Epithelial cell of proximal tubule (primary cell): ENCODE measurements around the gene MIA2. TPM values are rescaled to one million over a fixed set of nuclear protein-coding genes. Genes with fewer than 3 reads are reported as not detected.
"Not testable (repeated sequence)": the region's sequence is repeated elsewhere in the genome, so short reads cannot be mapped to it uniquely, and the experiment has no call there.

Experiments
- DNase-seq: peaks from one replicate; pipeline ENCODE4 v3.0.0-alpha.2; 2011; ENCODE audit warnings: low read depth
- H3K4me3 ChIP-seq: 2 replicates; pipeline ENCODE4 v1.5.1; 2011; ENCODE audit warnings: low read depth, mild to moderate bottlenecking, low read length
- CTCF ChIP-seq: conservative IDR thresholded peaks from 2 replicates; pipeline ENCODE4 v1.5.1; 2012; ENCODE audit warnings: low read depth, mild to moderate bottlenecking, low read length
- total RNA-seq: library from RNA; depleted of rRNA; stranded (reverse); fragments of >200 nt; gene quantifications from 2 replicates; pipeline ENCODE4 v1.2.3, GENCODE V29; 2015

The MIA2 gene
- total RNA-seq, 1 donor from 2014 or later = 10.4 TPM

GRCh38 chr14:39293629-39294028 lies 59.9 kb downstream of the MIA2 start:
- no peak overlapping the region for H3K4me3 ChIP-seq
- no peak for TF ChIP-seq CTCF
- DNase-seq = no peak

DNA sequence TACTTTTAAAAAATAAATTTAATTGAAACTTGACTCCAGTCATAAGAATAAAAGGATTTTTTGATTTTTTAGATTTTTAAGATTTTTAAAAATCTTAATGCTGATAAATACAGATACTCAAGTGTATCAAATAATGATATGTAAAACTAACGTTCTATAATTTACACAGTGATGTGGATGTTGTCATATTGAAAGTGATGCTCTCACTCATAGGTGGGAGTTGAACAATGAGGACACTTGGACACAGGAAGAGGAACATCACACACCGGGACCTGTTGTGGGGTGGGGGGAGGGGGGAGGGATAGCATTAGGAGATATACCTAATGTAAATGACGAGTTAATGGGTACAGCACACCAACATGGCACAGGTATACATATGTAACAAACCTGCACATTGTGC lies 66.7 kb downstream of the MIA2 start:
- not testable (repeated sequence) for DNase-seq, H3K4me3 ChIP-seq

- TF ChIP-seq CTCF = no peak
- no peak overlapping the region for H3K4me3 ChIP-seq
- no peak for DNase-seq
Measured at GRCh38 chr14:39302124-39302810, 68.6 kb downstream of the MIA2 start.

DNA sequence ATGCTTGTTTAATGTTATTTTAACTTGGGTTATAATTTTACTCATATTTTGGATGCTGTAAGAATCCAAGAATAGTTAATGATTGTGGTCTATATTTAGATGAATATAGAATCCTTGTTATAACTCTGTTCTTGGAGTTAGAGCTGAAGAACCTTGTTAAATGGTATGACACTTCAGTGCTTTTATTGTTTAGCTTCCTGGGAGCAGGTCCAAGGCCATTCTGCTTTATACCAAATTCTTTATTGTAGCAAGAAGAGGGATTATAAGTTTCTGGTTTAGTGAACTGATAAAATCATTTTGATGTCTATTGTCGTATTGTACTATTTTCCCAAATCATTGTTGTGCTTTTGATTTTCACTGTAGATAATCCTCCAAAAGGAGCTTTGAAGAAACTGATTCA lies 69.4 kb downstream of the MIA2 start:
- no peak for DNase-seq
- no peak for TF ChIP-seq CTCF

DNA sequence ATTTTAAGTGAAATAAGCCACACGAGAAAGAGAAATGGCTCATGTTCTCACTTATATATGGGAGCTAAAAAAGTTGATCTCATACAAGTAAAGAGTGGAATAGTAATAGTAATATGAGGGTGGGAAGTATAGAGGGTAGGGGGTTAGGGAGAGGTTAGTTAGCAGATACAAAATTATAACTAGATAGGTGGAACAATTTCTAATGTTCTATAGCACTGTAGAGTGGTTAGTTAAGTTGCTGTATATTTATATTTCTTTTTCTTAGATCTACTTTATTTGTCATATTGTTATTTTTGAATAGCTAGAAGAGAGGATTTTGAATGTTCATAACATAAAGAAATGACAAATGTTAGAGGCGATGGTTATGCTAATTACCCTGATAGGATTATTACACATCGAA lies 74.1 kb downstream of the MIA2 start:
- DNase-seq = no peak
- no peak overlapping the region for H3K4me3 ChIP-seq
- TF ChIP-seq CTCF = no peak

More for the DNA sequence above, 69.4 kb downstream of the MIA2 start:
- H3K4me3 ChIP-seq = no peak overlapping the region

DNA sequence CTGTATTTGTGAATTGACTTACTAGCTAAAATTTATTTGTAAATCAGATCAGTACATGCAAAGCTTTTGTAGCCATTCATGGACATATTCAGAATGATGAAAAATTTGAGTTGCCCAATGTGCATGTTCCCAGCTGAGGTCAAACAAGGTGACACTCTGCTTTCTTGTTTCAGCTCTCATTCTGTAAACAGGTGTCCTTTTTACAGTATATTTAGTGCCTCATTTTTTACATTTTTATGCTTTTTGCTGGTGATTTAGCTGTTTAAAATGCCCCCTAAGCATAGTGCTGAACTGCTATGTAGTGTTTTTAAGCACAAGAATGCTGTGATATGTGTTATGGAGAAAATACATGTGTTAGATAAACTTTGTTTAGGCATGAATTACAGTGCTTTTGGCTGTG lies 76.3 kb downstream of the MIA2 start:
- TF ChIP-seq CTCF = no peak
- DNase-seq = no peak
- no peak overlapping the region for H3K4me3 ChIP-seq

GRCh38 chr14:39315859-39316444 lies 82.2 kb downstream of the MIA2 start:
- TF ChIP-seq CTCF = no peak
- H3K4me3 ChIP-seq = no peak overlapping the region
- no peak for DNase-seq
